ENCODE results near the gene NGF.

The NGF gene

DNA sequence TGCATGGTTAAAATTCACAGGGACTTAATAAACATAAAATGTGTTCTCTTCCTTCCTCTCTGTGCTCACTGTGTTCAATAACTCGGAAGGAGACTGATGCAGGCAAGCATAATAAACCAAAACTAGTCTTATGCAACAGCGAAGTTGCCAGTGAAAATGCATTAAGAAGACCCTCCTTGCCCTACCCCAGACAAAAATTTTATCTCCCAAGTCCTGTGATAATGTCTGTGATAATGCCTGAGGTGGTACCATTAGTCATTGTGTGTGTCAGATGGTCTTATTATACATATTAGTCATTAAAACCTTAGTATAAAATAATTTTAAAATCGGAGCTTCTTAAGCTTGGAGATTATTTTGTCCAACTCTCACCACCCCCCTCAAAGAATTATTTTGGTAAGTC is 97.8 kb downstream of the NGF start:
- DNase-seq (ENCODE audit: low read depth in 1 of 2, low spot score in 1 of 2), result no peak

GRCh38 chr1:115239426-115239825 is 98.6 kb downstream of the NGF start:
- no peak for DNase-seq (ENCODE audit: low read depth in 1 of 2, low spot score in 1 of 2)

GRCh38 chr1:115239148-115239422 is 99.0 kb downstream of the NGF start:
- DNase-seq (ENCODE audit: low read depth in 1 of 2, low spot score in 1 of 2), result no peak

DNA sequence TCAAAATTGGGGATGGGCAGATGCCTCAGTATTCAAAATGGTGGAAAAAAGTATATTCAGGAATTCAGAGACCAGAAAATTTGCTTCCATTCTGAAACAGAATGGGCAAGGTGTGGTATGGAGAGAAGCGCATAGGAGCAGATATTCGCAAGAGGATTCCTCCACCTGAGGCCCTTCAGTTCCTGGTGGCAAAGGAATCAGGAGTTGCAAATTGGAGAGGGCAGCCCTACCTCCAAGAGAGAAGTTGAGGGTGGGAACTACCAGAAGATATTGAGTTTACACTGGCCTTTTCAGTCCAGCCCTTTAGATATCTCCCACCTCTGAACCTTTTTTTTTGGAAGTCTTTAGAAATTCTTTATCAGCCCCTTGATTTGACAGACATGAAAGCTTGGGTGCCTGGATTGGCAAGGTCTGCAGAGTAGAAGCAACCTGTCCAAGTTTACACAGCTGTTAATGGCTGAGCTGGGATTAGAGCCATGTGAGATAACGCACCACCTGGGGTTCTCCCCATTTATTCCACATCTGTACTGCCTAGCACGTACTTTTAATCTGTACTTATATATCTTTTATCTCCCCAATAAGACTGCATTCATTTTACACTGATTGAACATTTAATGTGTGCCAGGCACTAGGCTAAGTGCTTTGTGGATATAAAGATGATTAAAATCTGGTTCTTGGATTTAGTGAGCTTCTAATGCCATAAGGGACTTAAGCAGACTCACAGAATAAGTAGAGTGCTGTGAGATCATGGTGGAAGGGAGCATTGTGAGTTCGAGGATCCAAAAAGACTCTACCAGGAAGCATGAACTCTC is 99.5 kb downstream of the NGF start:
- DNase-seq (ENCODE audit: low read depth in 1 of 2, low spot score in 1 of 2), result no peak

GRCh38 chr1:115237507-115237906 is 100.5 kb downstream of the NGF start:
- no peak for DNase-seq (ENCODE audit: low read depth in 1 of 2, low spot score in 1 of 2)

DNA sequence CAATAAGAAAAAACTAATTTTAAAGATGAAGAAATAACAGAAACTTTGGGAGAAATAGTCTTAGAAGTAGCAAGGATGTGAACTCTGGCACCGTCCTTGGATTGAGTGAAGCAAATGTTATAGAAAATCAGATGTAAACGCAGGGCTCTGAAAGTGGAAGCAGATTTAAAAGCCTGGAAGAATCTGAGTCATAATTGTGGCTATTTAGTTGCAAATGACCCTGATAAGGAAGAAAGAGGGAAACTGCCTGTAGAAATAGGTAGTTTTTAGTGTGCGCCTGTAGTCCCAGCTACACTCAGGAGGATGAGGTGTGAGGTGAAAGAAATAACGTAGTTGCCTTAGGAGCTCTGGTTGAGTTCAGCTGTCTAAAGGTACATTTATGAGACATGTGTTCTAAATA is 101.0 kb downstream of the NGF start:
- DNase-seq (ENCODE audit: low read depth in 1 of 2, low spot score in 1 of 2), result no peak
